ENCODE data around the gene SIGLEC1. TPM values are rescaled to one million over a fixed set of nuclear protein-coding genes. Genes with fewer than 3 reads are reported as not detected.

The SIGLEC1 gene
- total and polyA plus RNA-seq, 2 donors (not counting 3 experiments of a cell fraction or from before 2014, with no cell fraction given): not detected

DNA sequence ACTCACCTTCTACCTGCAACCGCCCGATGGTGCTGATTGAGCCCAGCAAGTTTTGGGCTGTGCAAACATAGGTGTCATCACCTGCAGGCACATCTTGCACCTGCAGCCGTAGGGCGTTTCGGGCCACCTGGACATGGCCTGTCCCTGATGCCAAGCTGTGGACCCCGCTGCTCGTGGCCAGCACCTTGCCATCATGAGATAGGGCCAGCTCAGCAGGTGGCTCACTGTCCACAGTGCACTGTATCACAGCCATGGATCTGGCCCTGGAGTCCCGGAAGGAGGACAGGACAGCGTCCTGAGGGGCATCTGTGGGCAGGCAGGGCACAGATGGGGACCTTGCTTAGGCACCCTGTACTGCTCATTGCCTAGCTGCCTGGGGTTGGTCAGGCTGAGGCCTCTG lies 20.5 kb downstream of the SIGLEC1 start:
- CTCF ChIA-PET: interaction anchor here (4.5 to 12.6 kb wide), 2 partner anchors 15 to 18 kb away, joined by 23 to 112 read pairs; no protein-coding TSS in a partner anchor
- H3K79me2 ChIP-seq (ENCODE audit: control insufficient read depth, insufficient read depth, low read length): no peaks in the 10 kb centered on the region
- H3K4me2 ChIP-seq (ENCODE audit: insufficient read depth, low read length): no peak overlapping the region
- H4K20me1 ChIP-seq (replicated peaks; ENCODE audit: control insufficient read depth, extremely low read depth, insufficient read depth, low read length): no peaks in the 10 kb centered on the region
- TF ChIP-seq POLR2A (IDR thresholded peaks at IDR 0.05; ENCODE audit: low read depth, low read length) (no peak), EZH2 (IDR thresholded peaks at IDR 0.05; ENCODE audit: borderline replicate concordance, low read depth, low read length, severe bottlenecking) (no peak), JUN (IDR thresholded peaks at IDR 0.05; ENCODE audit: borderline replicate concordance, insufficient read depth, insufficient read length, low read depth) (no peak), MYC (IDR thresholded peaks at IDR 0.05; ENCODE audit: low read depth, low read length) (no peak), POLR2AphosphoS5 (IDR thresholded peaks at IDR 0.05; ENCODE audit: insufficient read depth, low read depth, low read length) (no peak), FOS (IDR thresholded peaks at IDR 0.05; ENCODE audit: borderline replicate concordance, insufficient read depth, low read length) (no peak), GATA2 (IDR thresholded peaks at IDR 0.05; ENCODE audit: insufficient read depth, insufficient read length, low read depth, low read length) (no peak)
- TF ChIP-seq, protein P1, sequence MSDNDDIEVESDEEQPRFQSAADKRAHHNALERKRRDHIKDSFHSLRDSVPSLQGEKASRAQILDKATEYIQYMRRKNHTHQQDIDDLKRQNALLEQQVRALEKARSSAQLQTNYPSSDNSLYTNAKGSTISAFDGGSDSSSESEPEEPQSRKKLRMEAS (IDR thresholded peaks at IDR 0.05; ENCODE audit: insufficient read depth, insufficient read length): no peak
- TF ChIP-seq, protein P2, sequence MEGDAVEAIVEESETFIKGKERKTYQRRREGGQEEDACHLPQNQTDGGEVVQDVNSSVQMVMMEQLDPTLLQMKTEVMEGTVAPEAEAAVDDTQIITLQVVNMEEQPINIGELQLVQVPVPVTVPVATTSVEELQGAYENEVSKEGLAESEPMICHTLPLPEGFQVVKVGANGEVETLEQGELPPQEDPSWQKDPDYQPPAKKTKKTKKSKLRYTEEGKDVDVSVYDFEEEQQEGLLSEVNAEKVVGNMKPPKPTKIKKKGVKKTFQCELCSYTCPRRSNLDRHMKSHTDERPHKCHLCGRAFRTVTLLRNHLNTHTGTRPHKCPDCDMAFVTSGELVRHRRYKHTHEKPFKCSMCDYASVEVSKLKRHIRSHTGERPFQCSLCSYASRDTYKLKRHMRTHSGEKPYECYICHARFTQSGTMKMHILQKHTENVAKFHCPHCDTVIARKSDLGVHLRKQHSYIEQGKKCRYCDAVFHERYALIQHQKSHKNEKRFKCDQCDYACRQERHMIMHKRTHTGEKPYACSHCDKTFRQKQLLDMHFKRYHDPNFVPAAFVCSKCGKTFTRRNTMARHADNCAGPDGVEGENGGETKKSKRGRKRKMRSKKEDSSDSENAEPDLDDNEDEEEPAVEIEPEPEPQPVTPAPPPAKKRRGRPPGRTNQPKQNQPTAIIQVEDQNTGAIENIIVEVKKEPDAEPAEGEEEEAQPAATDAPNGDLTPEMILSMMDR (IDR thresholded peaks at IDR 0.05; ENCODE audit: extremely low read depth in 1 of 2, insufficient read depth in 1 of 2, low read depth in 1 of 2, low read length in 2 of 2): no peak
- peaks cover 4 to 5% of the 10 kb centered on the region in 2 experiments for H3K27me3 ChIP-seq (ENCODE audit: control insufficient read depth in 2 of 2, insufficient read depth in 2 of 2, low read length in 2 of 2)
- POLR2A ChIA-PET: no interaction called here
- H3K4me1 ChIP-seq (ENCODE audit: control insufficient read depth, extremely low read depth, insufficient read depth, low read length): no peaks in the 10 kb centered on the region
- no TSS peak for BruUV-seq (replicated peaks)
- no peak overlapping the region for H2AFZ ChIP-seq (ENCODE audit: low read depth, low read length)
- intact Hi-C loops (cut with micrococcal nuclease) (no loop called here), dilution Hi-C loops (cut with MboI; ENCODE audit: extremely low pct_ligation_motif_present, low sequenced_read_pairs) (no loop called here)
- no peak for DNase-seq (ENCODE audit: low read depth, low spot score)
- no peaks in the 10 kb centered on the region for H3K36me3 ChIP-seq (ENCODE audit: control insufficient read depth in 2 of 2, extremely low read depth in 1 of 2, insufficient read depth in 2 of 2, low read length in 2 of 2)
- no peaks in the 10 kb centered on the region for H3K9me1 ChIP-seq (replicated peaks; ENCODE audit: control insufficient read depth, extremely low read depth, insufficient read depth, low read length)
- FAIRE-seq: no peak
- no peak overlapping the region for H3K4me3 ChIP-seq (replicated peaks in 1 of 3; ENCODE audit: insufficient read depth in 1 of 3, low read depth in 1 of 3, low read length in 3 of 3)
- H3K9ac ChIP-seq (replicated peaks; ENCODE audit: extremely low read depth, insufficient read depth, low read length): no peak overlapping the region
- H3K27ac ChIP-seq (ENCODE audit: insufficient read depth, low read depth, low read length): no peak overlapping the region
- no peaks in the 10 kb centered on the region for H3K9me3 ChIP-seq (replicated peaks; ENCODE audit: control insufficient read depth, insufficient read depth, low read length)
